HL-60 (cell line): ENCODE measurements around the gene RELCH.

ENCODE experiments used
- DNase-seq, 2 experiments: peaks; one replicate each; pipeline ENCODE4 v3.0.0-alpha.2; 2010 to 2020; ENCODE audit warnings: low read depth in 1 of 2, low spot score in 1 of 2
- H3K27ac ChIP-seq: fragments of 250-450 bp; sonication (Bioruptor Pico); replicated peaks from 2 replicates; pipeline ENCODE4 v1.5.1; 2020; ENCODE audit warnings: mild to moderate bottlenecking, moderate library complexity
- H3K27me3 ChIP-seq: fragments of 250-450 bp; sonication (Bioruptor Pico); 2 replicates; pipeline ENCODE4 v1.5.1; 2021; ENCODE audit warnings: mild to moderate bottlenecking, moderate library complexity; ENCODE audit not compliant: insufficient read depth, poor library complexity, severe bottlenecking
- H3K4me3 ChIP-seq: replicated peaks from 2 replicates; pipeline ENCODE4 v1.5.1; 2011; ENCODE audit warnings: mild to moderate bottlenecking, control low read depth, low read length; ENCODE audit not compliant: insufficient read depth
- CTCF ChIP-seq: IDR thresholded peaks from one replicate; pipeline ENCODE4 v1.5.1; 2011; ENCODE audit warnings: low read length, control low read depth, inconsistent platforms; ENCODE audit not compliant: insufficient read depth
- GABPA ChIP-seq: IDR thresholded peaks from 2 replicates; pipeline ENCODE4 v1.6.1; 2012; ENCODE audit warnings: low read depth
- POLR2AphosphoS5 ChIP-seq: IDR thresholded peaks from 2 replicates; pipeline ENCODE4 v1.6.1; 2012; ENCODE audit warnings: low read depth
- REST ChIP-seq: IDR thresholded peaks from 2 replicates; pipeline ENCODE4 v1.6.1; 2012; ENCODE audit warnings: low read depth; ENCODE audit not compliant: insufficient replicate concordance
- SPI1 ChIP-seq: IDR thresholded peaks from 2 replicates; pipeline ENCODE4 v1.6.1; 2012; ENCODE audit warnings: low read depth, mild to moderate bottlenecking, borderline replicate concordance

Gene RELCH

GRCh38 chr18:62182220-62182619, 4.8 kb upstream of the RELCH start:
- TF ChIP-seq SPI1: no peak
- TF ChIP-seq GABPA: no peak
- TF ChIP-seq POLR2AphosphoS5: no peak
- no peak overlapping the region for H3K27ac ChIP-seq
- H3K27me3 ChIP-seq: no peaks in the 10 kb centered on the region
- no peak overlapping the region for H3K4me3 ChIP-seq
- DNase-seq: no peak

GRCh38 chr18:62183578-62184195, 3.4 kb upstream of the RELCH start:
- Histone ChIP-seq H3K4me3 (no peak overlapping the region), H3K27ac (no peak overlapping the region), H3K27me3 (no peaks in the 10 kb centered on the region)
- TF ChIP-seq REST: no peak
- peak; percentile 99 for TF ChIP-seq CTCF
- peak in 1 of 2 experiments; percentile 51 for DNase-seq

- no peak for DNase-seq
- H3K27me3 ChIP-seq: no peaks in the 10 kb centered on the region
- TF ChIP-seq CTCF: no peak
- TF ChIP-seq GABPA: no peak
- TF ChIP-seq POLR2AphosphoS5: peak; percentile 53
- TF ChIP-seq REST: peak; percentile 39
- TF ChIP-seq SPI1: peak; percentile 34; the same call in 1 of the 2 replicates
These were observed 619 bp upstream of the RELCH start for GRCh38 chr18:62186499-62186773.

GRCh38 chr18:62187543-62188510, 772 bp downstream of the RELCH start:
- TF ChIP-seq REST: no peak
- TF ChIP-seq GABPA: no peak
- no peak for TF ChIP-seq CTCF
- TF ChIP-seq POLR2AphosphoS5: no peak
- no peak for TF ChIP-seq SPI1
- peak overlapping the region; percentile 92 for H3K4me3 ChIP-seq
- DNase-seq: peak in 1 of 2 experiments; percentile 61
- H3K27me3 ChIP-seq: no peaks in the 10 kb centered on the region
- peak overlapping the region; percentile 84 for H3K27ac ChIP-seq

More at GRCh38 chr18:62186499-62186773, 619 bp upstream of the RELCH start:
- Histone ChIP-seq H3K27ac (peak overlapping the region; percentile 72), H3K4me3 (peak overlapping the region; percentile 92)
